ENCODE data around the gene PLD1. TPM values are rescaled to one million over a fixed set of nuclear protein-coding genes. Genes with fewer than 3 reads are reported as not detected.

PLD1 gene, protein sequence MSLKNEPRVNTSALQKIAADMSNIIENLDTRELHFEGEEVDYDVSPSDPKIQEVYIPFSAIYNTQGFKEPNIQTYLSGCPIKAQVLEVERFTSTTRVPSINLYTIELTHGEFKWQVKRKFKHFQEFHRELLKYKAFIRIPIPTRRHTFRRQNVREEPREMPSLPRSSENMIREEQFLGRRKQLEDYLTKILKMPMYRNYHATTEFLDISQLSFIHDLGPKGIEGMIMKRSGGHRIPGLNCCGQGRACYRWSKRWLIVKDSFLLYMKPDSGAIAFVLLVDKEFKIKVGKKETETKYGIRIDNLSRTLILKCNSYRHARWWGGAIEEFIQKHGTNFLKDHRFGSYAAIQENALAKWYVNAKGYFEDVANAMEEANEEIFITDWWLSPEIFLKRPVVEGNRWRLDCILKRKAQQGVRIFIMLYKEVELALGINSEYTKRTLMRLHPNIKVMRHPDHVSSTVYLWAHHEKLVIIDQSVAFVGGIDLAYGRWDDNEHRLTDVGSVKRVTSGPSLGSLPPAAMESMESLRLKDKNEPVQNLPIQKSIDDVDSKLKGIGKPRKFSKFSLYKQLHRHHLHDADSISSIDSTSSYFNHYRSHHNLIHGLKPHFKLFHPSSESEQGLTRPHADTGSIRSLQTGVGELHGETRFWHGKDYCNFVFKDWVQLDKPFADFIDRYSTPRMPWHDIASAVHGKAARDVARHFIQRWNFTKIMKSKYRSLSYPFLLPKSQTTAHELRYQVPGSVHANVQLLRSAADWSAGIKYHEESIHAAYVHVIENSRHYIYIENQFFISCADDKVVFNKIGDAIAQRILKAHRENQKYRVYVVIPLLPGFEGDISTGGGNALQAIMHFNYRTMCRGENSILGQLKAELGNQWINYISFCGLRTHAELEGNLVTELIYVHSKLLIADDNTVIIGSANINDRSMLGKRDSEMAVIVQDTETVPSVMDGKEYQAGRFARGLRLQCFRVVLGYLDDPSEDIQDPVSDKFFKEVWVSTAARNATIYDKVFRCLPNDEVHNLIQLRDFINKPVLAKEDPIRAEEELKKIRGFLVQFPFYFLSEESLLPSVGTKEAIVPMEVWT
- total RNA-seq = 16.7 and 25.8 TPM in 2 replicates

DNA sequence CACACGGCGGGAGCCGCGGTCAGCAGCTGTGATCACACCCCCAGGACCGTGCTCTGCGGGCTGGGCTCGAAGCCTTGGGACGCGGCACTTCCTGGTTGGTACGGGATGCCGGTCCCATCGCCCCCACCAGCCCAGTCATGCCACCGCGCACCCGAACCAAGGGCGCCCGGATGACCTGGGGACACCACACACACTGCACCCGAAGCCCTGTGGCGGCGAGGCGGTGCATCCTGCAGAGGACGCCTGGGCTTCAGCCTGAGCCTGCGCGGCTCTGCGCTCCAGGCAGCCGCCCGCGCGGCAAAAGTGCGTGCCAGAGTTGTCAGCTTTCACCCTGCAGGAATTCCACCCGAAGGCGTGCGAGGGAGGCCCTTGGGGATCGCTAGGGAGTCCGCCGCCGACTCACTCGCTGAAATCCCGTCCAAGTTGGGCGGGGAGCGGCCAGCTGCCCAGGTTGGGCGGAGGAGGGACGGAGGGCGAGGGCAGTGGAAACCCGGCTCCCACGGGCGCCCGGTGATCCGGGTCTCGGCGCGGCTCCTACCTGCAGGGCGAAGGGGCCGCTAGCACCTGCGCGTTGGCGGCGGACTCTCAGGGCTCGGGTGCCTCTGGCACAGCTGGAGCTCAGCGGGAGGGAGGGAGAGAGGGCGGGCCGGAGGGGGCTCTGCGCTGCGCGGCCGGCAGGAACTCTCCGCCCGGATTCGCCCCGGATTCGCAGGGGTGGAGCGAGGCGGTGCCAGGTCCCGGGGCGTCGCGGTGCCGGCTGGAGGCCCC, at the start of gene PLD1:
PLD1 (minus strand) TSS at position 623 of the 768 bp plus-strand sequence. CDS start 72,432 bp downstream, outside the sequence.

DNA sequence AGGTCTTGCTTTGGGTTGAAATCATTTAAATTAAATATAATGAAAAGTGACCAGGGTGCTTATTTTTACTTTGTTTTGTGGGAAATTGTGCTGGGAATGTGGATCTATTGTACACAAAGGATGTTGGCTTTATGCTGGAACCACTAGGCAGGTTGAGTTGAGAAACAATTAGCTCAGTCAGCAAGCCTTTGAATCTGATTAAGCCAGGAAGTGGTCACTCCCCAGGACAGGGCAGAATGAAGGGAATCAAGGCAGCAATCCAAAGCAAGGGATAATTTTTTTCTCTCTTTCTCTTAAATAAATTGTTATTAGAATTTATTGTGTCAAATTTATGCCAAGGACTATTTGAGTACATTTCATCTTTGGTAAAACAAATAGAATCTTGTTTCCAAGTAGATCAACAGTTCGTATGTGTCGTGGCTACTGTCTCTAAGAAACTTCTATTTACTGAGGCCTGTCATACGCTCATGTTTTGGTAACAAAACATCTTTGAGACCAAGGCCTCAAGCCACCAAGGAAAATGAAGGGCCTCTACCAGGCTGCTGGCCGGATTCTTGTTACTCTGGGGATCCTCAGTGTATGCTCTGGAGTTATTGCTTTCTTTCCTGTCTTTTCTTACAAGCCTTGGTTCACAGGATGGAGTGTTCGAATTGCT, 32.7 kb upstream of the PLD1 start, which contains the start of gene TMEM212:
TMEM212 (plus strand) TSS at position 486 of the 655 bp plus-strand sequence; CDS start at position 521, 35 bp downstream.

Other genes starting within 250 kb of the PLD1 start
- not detected in 2 replicates for gene TMEM212, start 32.9 kb upstream of the PLD1 start, total RNA-seq
- 108 and 112 TPM in 2 replicates for gene FNDC3B, start 229.1 kb upstream of the PLD1 start, total RNA-seq

Measured in cardiac ventricle fibroblast (primary cell).